ENCODE data around the gene TENT4A. TPM values are rescaled to one million over a fixed set of nuclear protein-coding genes. Genes with fewer than 3 reads are reported as not detected.

Gene TENT4A
- total RNA-seq, 1 donor from 2014 or later: 7.8 TPM

- DNase-seq: no peak
Observed at GRCh38 chr5:6718161-6718681, 5.0 kb downstream of the TENT4A start.

- DNase-seq: no peak
Observed at GRCh38 chr5:6718718-6719117, 5.5 kb downstream of the TENT4A start.

- DNase-seq: no peak
Observed at GRCh38 chr5:6719417-6719816, 6.2 kb downstream of the TENT4A start.

GRCh38 chr5:6719896-6720560, 6.8 kb downstream of the TENT4A start:
- no peak for DNase-seq

GRCh38 chr5:6720561-6720921, 7.3 kb downstream of the TENT4A start:
- no peak for DNase-seq

GRCh38 chr5:6721442-6721841, 8.2 kb downstream of the TENT4A start:
- no peak for DNase-seq

GRCh38 chr5:6722015-6722414, 8.8 kb downstream of the TENT4A start:
- no peak for DNase-seq

GRCh38 chr5:6723122-6723815, 10.0 kb downstream of the TENT4A start:
- no peak for DNase-seq

GRCh38 chr5:6723816-6724300, 10.6 kb downstream of the TENT4A start:
- no peak for DNase-seq

- no peak for DNase-seq
Observed at GRCh38 chr5:6724321-6724929, 11.2 kb downstream of the TENT4A start.

GRCh38 chr5:6725421-6725820, 12.2 kb downstream of the TENT4A start:
- no peak for DNase-seq

- DNase-seq: no peak
Observed at GRCh38 chr5:6726006-6726405, 12.8 kb downstream of the TENT4A start.

- DNase-seq: no peak
Observed at GRCh38 chr5:6727231-6727630, 14.0 kb downstream of the TENT4A start.

- DNase-seq: no peak
Observed at GRCh38 chr5:6728011-6728794, 15.0 kb downstream of the TENT4A start.

GRCh38 chr5:6728795-6729183, 15.6 kb downstream of the TENT4A start:
- no peak for DNase-seq

GRCh38 chr5:6729386-6730310, 16.4 kb downstream of the TENT4A start:
- no peak for DNase-seq

GRCh38 chr5:6730407-6730806, 17.2 kb downstream of the TENT4A start:
- DNase-seq: no peak

- DNase-seq: no peak
Observed at GRCh38 chr5:6730807-6731206, 17.6 kb downstream of the TENT4A start.

GRCh38 chr5:6731465-6732237, 18.4 kb downstream of the TENT4A start:
- peak; percentile 38 for DNase-seq

- peak; percentile 84 for DNase-seq
Observed at GRCh38 chr5:6732634-6733410, 19.6 kb downstream of the TENT4A start.
